Endothelial cell of umbilical vein (primary cell): ENCODE measurements around the gene LRRC7. TPM values are rescaled to one million over a fixed set of nuclear protein-coding genes. Genes with fewer than 3 reads are reported as not detected.

Experiments
- BruUV-seq: library from RNA; stranded (reverse); fragments of 400-500 nt; replicated peaks from 2 replicates; lab custom pipeline; 2021; lab: Mats Ljungman, UMichigan
- CTCF ChIA-PET: fragments of 300-600, 350-600 bp; sonication (Branson Sonifier 250); formaldehyde crosslinking; loops from one replicate; lab custom pipeline; 2021; ENCODE audit warnings: antibody characterized with exemption, inconsistent platforms; lab: Charles Lee
- POLR2A ChIA-PET: fragments of 300-600, 350-600 bp; sonication (Branson Sonifier 250); formaldehyde crosslinking; loops from one replicate; lab custom pipeline; 2021; ENCODE audit warnings: antibody characterized with exemption, inconsistent platforms; lab: Charles Lee
- DNase-seq: peaks from one replicate; pipeline ENCODE4 v3.0.0-alpha.2; 2011; ENCODE audit warnings: low read depth, low spot score
- FAIRE-seq: peaks from 2 replicates; lab custom pipeline; 2011; peaks lifted over from hg19 to GRCh38; lab: Jason Lieb, UNC
- H2AFZ ChIP-seq: 2 replicates; pipeline ENCODE4 v1.6.0; 2012; ENCODE audit warnings: low read depth, low read length, control low read depth, inconsistent platforms
- H3K27ac ChIP-seq: 2 replicates; pipeline ENCODE4 v1.5.1; 2011; ENCODE audit warnings: low read depth, mild to moderate bottlenecking, control low read depth, low read length, moderate library complexity; ENCODE audit not compliant: insufficient read depth
- H3K27me3 ChIP-seq, 2 experiments: 2 replicates each; pipeline versions ENCODE4 v1.6.0 to v1.6.1; 2011; ENCODE audit warnings: low read length in 2 of 2, mixed read lengths in 1 of 2; ENCODE audit not compliant: control insufficient read depth in 2 of 2, insufficient read depth in 2 of 2
- H3K36me3 ChIP-seq, 2 experiments: 2 replicates in 1 of 2; 3 replicates in 1 of 2; pipeline ENCODE4 v1.5.1; 2011; ENCODE audit warnings: low read length in 2 of 2, mild to moderate bottlenecking in 1 of 2, moderate library complexity in 1 of 2; ENCODE audit not compliant: control insufficient read depth in 2 of 2, insufficient read depth in 2 of 2; ENCODE audit errors: extremely low read depth in 1 of 2
- H3K4me1 ChIP-seq: 3 replicates; pipeline ENCODE4 v1.5.1; 2011; ENCODE audit warnings: mild to moderate bottlenecking, low read length; ENCODE audit not compliant: control insufficient read depth, insufficient read depth; ENCODE audit errors: extremely low read depth
- H3K4me2 ChIP-seq: 2 replicates; pipeline ENCODE4 v1.6.1; 2011; ENCODE audit warnings: low read length, control low read depth, mixed read lengths; ENCODE audit not compliant: insufficient read depth
- H3K4me3 ChIP-seq, 3 experiments: fragments of 200-600 bp in 1 of 3; sonication (generic), shearing (Covaris generic) in 1 of 3; replicated peaks in 1 of 3; 2 replicates each; pipeline ENCODE4 v1.5.1; 2011 to 2016; ENCODE audit warnings: control low read depth in 3 of 3, low read length in 3 of 3, mild to moderate bottlenecking in 2 of 3, inconsistent platforms in 1 of 3, low read depth in 1 of 3, moderate library complexity in 1 of 3; ENCODE audit not compliant: insufficient read depth in 1 of 3
- H3K79me2 ChIP-seq: 2 replicates; pipeline ENCODE4 v1.6.0; 2012; ENCODE audit warnings: low read length, inconsistent platforms; ENCODE audit not compliant: control insufficient read depth, insufficient read depth
- H3K9ac ChIP-seq: replicated peaks from 2 replicates; pipeline ENCODE3; 2011; ENCODE audit warnings: low read length, control low read depth; ENCODE audit not compliant: insufficient read depth; ENCODE audit errors: extremely low read depth
- H3K9me1 ChIP-seq: replicated peaks from 3 replicates; pipeline ENCODE4 v1.6.0; 2011; ENCODE audit warnings: mild to moderate bottlenecking, low read length; ENCODE audit not compliant: control insufficient read depth, insufficient read depth; ENCODE audit errors: extremely low read depth
- H3K9me3 ChIP-seq: replicated peaks from 2 replicates; pipeline ENCODE4 v1.5.1; 2012; ENCODE audit warnings: low read length, inconsistent platforms; ENCODE audit not compliant: control insufficient read depth, insufficient read depth
- H4K20me1 ChIP-seq: replicated peaks from 2 replicates; pipeline ENCODE3; 2011; ENCODE audit warnings: mild to moderate bottlenecking, low read length; ENCODE audit not compliant: control insufficient read depth, insufficient read depth; ENCODE audit errors: extremely low read depth
- CTCF ChIP-seq, 2 donors: IDR thresholded peaks; 1 replicate in 1 of 2; 2 replicates in 1 of 2; pipeline ENCODE4 v1.5.1; 2011; ENCODE audit warnings: low read length in 2 of 2, mild to moderate bottlenecking in 2 of 2, moderate library complexity in 2 of 2, control low read depth in 1 of 2, inconsistent platforms in 1 of 2, low read depth in 1 of 2; ENCODE audit not compliant: insufficient read depth in 1 of 2; ENCODE audit errors: extremely low read depth in 1 of 2
- EZH2 ChIP-seq: IDR thresholded peaks from 2 replicates; pipeline ENCODE4 v1.6.1; 2012; ENCODE audit warnings: borderline replicate concordance, low read depth, mild to moderate bottlenecking, moderate library complexity, low read length, inconsistent platforms; ENCODE audit not compliant: severe bottlenecking
- FOS ChIP-seq: IDR thresholded peaks from 2 replicates; pipeline ENCODE4 v1.6.1; 2011; ENCODE audit warnings: mild to moderate bottlenecking, low read length, moderate library complexity, borderline replicate concordance; ENCODE audit not compliant: insufficient read depth
- GATA2 ChIP-seq: IDR thresholded peaks from 2 replicates; pipeline ENCODE4 v1.7.0; 2011; ENCODE audit warnings: low read depth, mild to moderate bottlenecking, moderate library complexity, mixed read lengths, low read length; ENCODE audit not compliant: insufficient read length, insufficient read depth
- JUN ChIP-seq: IDR thresholded peaks from 2 replicates; pipeline ENCODE4 v1.6.1; 2011; ENCODE audit warnings: borderline replicate concordance, low read depth; ENCODE audit not compliant: insufficient read length, insufficient read depth
- MAX ChIP-seq: IDR thresholded peaks from 2 replicates; pipeline ENCODE4 v1.6.1; 2011; ENCODE audit not compliant: insufficient read depth, insufficient read length
- MYC ChIP-seq: IDR thresholded peaks from one replicate; pipeline ENCODE4 v1.6.1; 2011; ENCODE audit warnings: mild to moderate bottlenecking, low read depth, low read length
- POLR2A ChIP-seq: IDR thresholded peaks from 2 replicates; pipeline ENCODE4 v1.6.1; 2012; ENCODE audit warnings: low read depth, mild to moderate bottlenecking, control low read depth, low read length
- POLR2AphosphoS5 ChIP-seq: IDR thresholded peaks from 2 replicates; pipeline ENCODE4 v1.6.1; 2012; ENCODE audit warnings: low read depth, mild to moderate bottlenecking, control low read depth, low read length, moderate library complexity; ENCODE audit not compliant: insufficient read depth
- dilution Hi-C: fragments of 300-500 bp; cut with MboI; formaldehyde crosslinking; loops from one replicate; pipeline ENCODE4 v1.15.0; 2019; ENCODE audit warnings: low sequenced_read_pairs; ENCODE audit not compliant: extremely low pct_ligation_motif_present
- intact Hi-C: fragments of 100-400 bp; cut with micrococcal nuclease; formaldehyde crosslinking; loops from one replicate; pipeline ENCODE4 v1.10.0; 2022
- polyA plus RNA-seq, 4 experiments: library from polyadenylated mRNA; depleted of rRNA in 3 of 4; stranded (reverse) in 3 of 4; unstranded in 1 of 4; fragments of >200 nt; gene quantifications; 2 replicates each; pipeline versions ENCODE4 v1.2.1 to v1.2.3, GENCODE V29; 2011 to 2012; ENCODE audit warnings: missing spikeins in 1 of 4
- total RNA-seq: library from RNA; stranded (reverse); gene quantifications from 2 replicates; pipeline ENCODE4 v1.2.3, GENCODE V29; 2021

Gene LRRC7
- total and polyA plus RNA-seq, 2 donors (not counting 3 experiments of a cell fraction or from before 2014, with no cell fraction given): 0.11 to 0.58 TPM

- dilution Hi-C loops: no loop called here
- FAIRE-seq: no peak
Measured at GRCh38 chr1:69657971-69658370, 90.2 kb downstream of the LRRC7 start.

GRCh38 chr1:69661686-69662085, 94.0 kb downstream of the LRRC7 start:
- dilution Hi-C loops (no loop called here), intact Hi-C loops (no loop called here)
- Histone ChIP-seq H3K79me2 (no peaks in the 10 kb centered on the region), H3K36me3 (no peaks in the 10 kb centered on the region), H3K9me3 (no peaks in the 10 kb centered on the region), H4K20me1 (no peaks in the 10 kb centered on the region), H3K4me1 (no peaks in the 10 kb centered on the region), H3K9ac (no peak overlapping the region), H2AFZ (no peak overlapping the region), H3K27ac (no peak overlapping the region), H3K27me3 (no peaks in the 10 kb centered on the region), H3K9me1 (no peaks in the 10 kb centered on the region), H3K4me2 (no peak overlapping the region), H3K4me3 (no peak overlapping the region)
- no TSS peak for BruUV-seq
- no peak for FAIRE-seq
- ChIA-PET CTCF (interaction anchor here (1.1 kb wide), 1 partner anchor 10 kb away, joined by 3 read pairs; no protein-coding TSS in a partner anchor), POLR2A (no interaction called here)
- DNase-seq: no peak
- TF ChIP-seq MAX (no peak), FOS (no peak), POLR2AphosphoS5 (no peak), EZH2 (no peak), POLR2A (no peak), MYC (no peak), CTCF (IDR thresholded peaks at IDR 0.05; ENCODE audit: extremely low read depth in 1 of 2, insufficient read depth in 1 of 2, low read depth in 1 of 2, low read length in 2 of 2) (no peak), JUN (no peak), GATA2 (no peak)

More at GRCh38 chr1:69657971-69658370, 90.2 kb downstream of the LRRC7 start:
- Histone ChIP-seq H3K9ac (no peak overlapping the region), H3K9me1 (no peaks in the 10 kb centered on the region), H3K79me2 (no peaks in the 10 kb centered on the region), H2AFZ (no peak overlapping the region), H3K27me3 (no peaks in the 10 kb centered on the region), H3K36me3 (no peaks in the 10 kb centered on the region), H3K4me3 (no peak overlapping the region), H3K27ac (no peak overlapping the region), H3K9me3 (no peaks in the 10 kb centered on the region), H4K20me1 (no peaks in the 10 kb centered on the region), H3K4me2 (no peak overlapping the region), H3K4me1 (no peaks in the 10 kb centered on the region)
- intact Hi-C loops: no loop called here
- ChIA-PET CTCF (interaction anchor here (1.0 kb wide), 1 partner anchor 10 kb away, joined by 6 read pairs; no protein-coding TSS in a partner anchor), POLR2A (no interaction called here)
- no TSS peak for BruUV-seq
- TF ChIP-seq GATA2: no peak
- DNase-seq: no peak
